CD4-positive, CD25-positive, alpha-beta regulatory T cell (primary cell): ENCODE data around the gene SCP2. TPM values are rescaled to one million over a fixed set of nuclear protein-coding genes. Genes with fewer than 3 reads are reported as not detected.
A peak's percentile ranks its signal among the peaks of the same experiment; 100 is the strongest.

Experiments used
- ATAC-seq, 2 donors: fragments of 150-1000 bp; cut with Tn5 transposase; one replicate each; pipeline ENCODE4 v1.10.0; 2021; ENCODE audit warnings: low read depth in 2 of 2, moderate number of reproducible peaks in 2 of 2, moderate library complexity in 1 of 2
- DNase-seq, 3 donors: peaks; one replicate each; pipeline versions ENCODE4 v3.0.0 to v3.0.0-alpha.2; 2012 to 2022; ENCODE audit warnings: mixed read lengths in 1 of 3
- H3K27ac ChIP-seq: one replicate; pipeline ENCODE4 v1.7.0; 2013; ENCODE audit warnings: mild to moderate bottlenecking, low read length; ENCODE audit not compliant: insufficient read depth, poor library complexity, severe bottlenecking
- H3K27me3 ChIP-seq: one replicate; pipeline ENCODE4 v1.7.0; 2013; ENCODE audit warnings: low read length; ENCODE audit not compliant: control insufficient read depth, insufficient read depth
- H3K36me3 ChIP-seq: one replicate; pipeline ENCODE4 v1.7.0; 2013; ENCODE audit warnings: mild to moderate bottlenecking, low read length, moderate library complexity; ENCODE audit not compliant: control insufficient read depth, insufficient read depth
- H3K4me1 ChIP-seq: 2 replicates; pipeline ENCODE4 v1.7.0; 2013; ENCODE audit warnings: mild to moderate bottlenecking, low read length; ENCODE audit not compliant: insufficient read depth, control insufficient read depth, poor library complexity, severe bottlenecking
- H3K4me3 ChIP-seq: one replicate; pipeline ENCODE4 v1.7.0; 2013; ENCODE audit warnings: low read depth, mild to moderate bottlenecking, low read length, moderate library complexity
- H3K9me3 ChIP-seq, 2 experiments: 1 replicate in 1 of 2; 2 replicates in 1 of 2; pipeline ENCODE4 v1.7.0; 2013; ENCODE audit warnings: low read length in 2 of 2, mild to moderate bottlenecking in 1 of 2, moderate library complexity in 1 of 2; ENCODE audit not compliant: control insufficient read depth in 2 of 2
- H3K27ac Mint-ChIP-seq, 3 donors: one replicate each; pipeline ENCODE4 v1.8.0; 2020 to 2022; ENCODE audit warnings: mild to moderate bottlenecking in 3 of 3, mixed read lengths in 3 of 3, moderate library complexity in 2 of 3
- H3K27me3 Mint-ChIP-seq: one replicate; pipeline ENCODE4 v1.8.0; 2022; ENCODE audit warnings: mild to moderate bottlenecking, mixed read lengths
- H3K36me3 Mint-ChIP-seq: one replicate; pipeline ENCODE4 v1.8.0; 2020; ENCODE audit warnings: mixed read lengths
- H3K4me1 Mint-ChIP-seq, 4 donors: one replicate each; pipeline ENCODE4 v1.8.0; 2020 to 2022; ENCODE audit warnings: mixed read lengths in 4 of 4, mild to moderate bottlenecking in 1 of 4
- H3K4me3 Mint-ChIP-seq, 4 donors: one replicate each; pipeline ENCODE4 v1.8.0; 2020 to 2022; ENCODE audit warnings: mild to moderate bottlenecking in 4 of 4, mixed read lengths in 4 of 4, moderate library complexity in 3 of 4
- H3K9me3 Mint-ChIP-seq, 7 donors: one replicate each; pipeline ENCODE4 v1.8.0; 2020 to 2022; ENCODE audit warnings: mixed read lengths in 7 of 7, mild to moderate bottlenecking in 3 of 7, moderate library complexity in 2 of 7
- polyA plus RNA-seq, 4 donors: library from polyadenylated mRNA; unstranded; fragments of 300-500 nt; fragmentation: Illumina TruSeq; gene quantifications; one replicate each; pipeline ENCODE4 v1.2.3, GENCODE V29; 2021
- total RNA-seq: library from RNA; stranded (reverse); gene quantifications from one replicate; pipeline ENCODE4 v1.2.3, GENCODE V29; 2022

Gene SCP2
- total and polyA plus RNA-seq, 5 donors from 2014 or later: 58.9 to 213 (median 157) TPM

DNA sequence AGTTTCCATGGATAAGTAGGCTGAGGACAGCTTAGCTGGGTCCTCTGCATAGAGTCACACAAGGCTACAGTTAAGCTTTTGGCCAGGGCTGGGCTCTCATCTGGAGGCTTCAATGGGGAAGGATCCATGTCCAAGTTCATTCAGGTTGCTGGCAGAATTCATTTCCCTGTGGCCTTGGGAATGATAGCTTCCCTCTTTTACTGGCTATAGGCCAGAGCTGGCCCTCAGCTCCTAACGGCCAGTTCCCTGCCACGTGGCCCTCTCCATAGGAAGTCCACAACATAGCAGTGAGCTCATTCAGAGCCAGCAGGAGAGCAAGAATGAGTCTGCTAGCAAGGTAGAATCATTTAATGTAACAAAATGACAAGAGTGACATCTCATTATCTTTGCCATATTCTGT, 119.9 kb downstream of the SCP2 start:
- H3K27ac ChIP-seq: no peak overlapping the region
- Mint-ChIP-seq H3K36me3 (peaks cover 32% of the 10 kb centered on the region), H3K9me3 (no peaks in the 10 kb centered on the region), H3K27ac (no peak overlapping the region), H3K4me3 (no peak overlapping the region), H3K4me1 (peaks cover 0 to 9% (median 3%) of the 10 kb centered on the region in 4 donors), H3K27me3 (no peaks in the 10 kb centered on the region)
- H3K4me1 ChIP-seq: no peaks in the 10 kb centered on the region
- H3K36me3 ChIP-seq: peaks cover 48% of the 10 kb centered on the region
- H3K4me3 ChIP-seq: no peak overlapping the region
- no peaks in the 10 kb centered on the region for H3K9me3 ChIP-seq
- no peak for ATAC-seq
- H3K27me3 ChIP-seq: no peaks in the 10 kb centered on the region
- DNase-seq: no peak

DNA sequence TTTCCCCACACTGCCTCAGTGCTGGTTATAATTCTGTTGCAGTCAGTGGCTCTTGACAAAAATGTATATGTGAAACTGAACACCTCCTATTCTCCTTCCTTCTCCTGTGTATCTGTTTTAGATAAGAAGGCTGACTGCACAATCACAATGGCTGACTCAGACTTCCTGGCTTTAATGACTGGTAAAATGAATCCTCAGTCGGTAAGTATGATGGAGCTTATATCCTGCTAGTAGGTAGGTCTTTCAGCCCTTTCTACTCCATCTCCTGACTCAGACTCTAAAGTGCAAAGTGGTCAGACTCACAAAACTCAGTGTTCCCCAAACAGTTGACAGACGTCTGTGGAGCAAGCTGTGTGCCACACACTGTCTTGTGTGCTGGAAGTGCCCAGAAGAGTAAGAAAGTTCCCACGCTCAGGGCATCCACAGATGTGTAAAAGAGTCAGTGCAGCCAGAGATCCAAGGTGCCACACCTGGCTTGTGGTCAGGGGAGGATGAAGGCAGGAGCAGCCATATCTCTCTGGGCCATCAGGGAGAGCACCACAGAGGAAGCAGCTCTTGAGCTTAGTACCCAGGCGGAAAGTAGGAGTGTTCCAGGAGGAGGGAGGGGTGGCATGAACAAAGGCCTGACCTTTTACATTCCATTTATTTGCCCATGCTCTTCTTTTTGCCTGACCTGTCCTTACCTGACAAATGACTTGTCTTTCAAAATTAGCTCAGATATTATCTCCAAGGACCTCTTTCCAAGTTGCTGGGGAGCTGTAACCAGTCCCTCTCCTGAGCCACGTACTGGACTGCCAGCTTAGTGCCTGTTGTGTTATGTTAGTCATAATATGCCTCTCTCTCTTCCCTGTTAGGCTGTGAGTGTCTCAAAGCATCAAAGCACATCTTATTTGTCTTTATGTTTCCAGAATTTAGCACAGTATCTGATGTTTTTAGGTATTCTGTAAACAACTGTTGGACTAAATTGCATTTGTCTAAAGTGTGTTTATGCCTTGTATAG, 121.0 kb downstream of the SCP2 start:
- H3K27ac ChIP-seq: no peak overlapping the region
- H3K9me3 Mint-ChIP-seq: no peaks in the 10 kb centered on the region
- DNase-seq (peak in 1 of 3 donors; percentile 8), ATAC-seq (no peak)
- H3K36me3 Mint-ChIP-seq: peaks cover 37% of the 10 kb centered on the region
- H3K4me1 ChIP-seq: no peaks in the 10 kb centered on the region
- H3K27me3 Mint-ChIP-seq: no peaks in the 10 kb centered on the region
- H3K4me3 ChIP-seq: no peak overlapping the region
- H3K9me3 ChIP-seq: no peaks in the 10 kb centered on the region
- H3K36me3 ChIP-seq: peaks cover 51% of the 10 kb centered on the region
- H3K4me1 Mint-ChIP-seq: peaks cover 0 to 6% (median 2%) of the 10 kb centered on the region in 4 donors
- no peak overlapping the region for H3K4me3 Mint-ChIP-seq
- H3K27ac Mint-ChIP-seq: peak overlapping the region in 2 of 3 donors; percentile 38 to 53
- H3K27me3 ChIP-seq: no peaks in the 10 kb centered on the region

DNA sequence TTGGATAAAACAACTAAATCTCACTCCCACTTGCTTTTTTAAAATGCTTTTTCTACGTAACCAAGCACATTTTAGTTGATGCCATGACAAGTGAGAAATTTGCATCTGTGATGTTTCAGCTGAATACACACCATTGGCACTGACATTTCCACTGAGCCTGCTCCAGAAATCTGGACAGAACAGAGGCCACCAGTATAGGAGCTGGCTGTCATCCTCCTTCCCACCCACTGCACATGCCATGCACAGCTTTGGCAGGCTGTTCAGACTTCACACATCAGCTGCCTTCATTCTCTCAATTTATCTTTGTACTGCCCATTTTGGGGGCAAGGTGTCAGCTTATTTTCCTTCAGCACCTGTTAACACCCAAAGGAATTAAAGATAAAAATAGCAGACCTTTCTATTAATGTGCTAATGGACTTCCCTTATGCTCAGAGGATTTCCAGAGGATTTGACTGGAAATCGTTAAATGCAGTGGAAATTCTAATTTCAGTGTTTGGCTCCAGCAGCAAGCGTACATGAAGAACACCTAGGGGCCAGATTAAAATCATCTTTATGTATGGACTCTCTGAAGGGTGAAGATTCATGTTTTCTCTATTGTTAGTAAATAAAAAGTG, 122.0 kb downstream of the SCP2 start:
- Mint-ChIP-seq H3K36me3 (peaks cover 47% of the 10 kb centered on the region), H3K27me3 (no peaks in the 10 kb centered on the region), H3K27ac (no peak overlapping the region), H3K4me1 (peaks cover 0 to 6% (median 2%) of the 10 kb centered on the region in 4 donors), H3K4me3 (no peak overlapping the region), H3K9me3 (no peaks in the 10 kb centered on the region)
- no peak overlapping the region for H3K4me3 ChIP-seq
- DNase-seq: no peak
- H3K36me3 ChIP-seq: peaks cover 53% of the 10 kb centered on the region
- ATAC-seq: no peak
- no peaks in the 10 kb centered on the region for H3K27me3 ChIP-seq
- H3K27ac ChIP-seq: no peak overlapping the region
- no peaks in the 10 kb centered on the region for H3K4me1 ChIP-seq
- H3K9me3 ChIP-seq: no peaks in the 10 kb centered on the region

DNA sequence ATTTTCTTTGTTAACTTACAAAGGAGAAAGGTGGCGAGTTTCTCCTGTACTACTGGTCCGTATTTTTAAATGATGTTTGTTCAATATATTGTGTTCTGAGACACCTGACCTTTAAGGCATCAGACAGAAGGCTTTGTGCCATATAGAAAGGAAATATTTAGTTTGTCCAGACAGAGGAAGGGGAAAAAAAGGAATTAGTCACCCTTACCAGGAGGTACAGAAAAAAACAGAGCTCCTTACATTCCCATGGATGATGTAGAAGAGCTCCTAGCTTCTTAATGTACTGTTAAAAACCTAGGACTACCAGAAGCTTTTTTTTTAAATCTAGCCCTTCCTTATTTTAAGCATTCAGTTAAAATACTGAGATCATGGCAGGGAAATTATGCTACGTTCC, 122.5 kb downstream of the SCP2 start:
- Histone ChIP-seq H3K36me3 (peaks cover 54% of the 10 kb centered on the region), H3K27ac (no peak overlapping the region), H3K9me3 (no peaks in the 10 kb centered on the region), H3K4me1 (no peaks in the 10 kb centered on the region), H3K27me3 (no peaks in the 10 kb centered on the region), H3K4me3 (no peak overlapping the region)
- peaks cover 0 to 6% (median 2%) of the 10 kb centered on the region in 4 donors for H3K4me1 Mint-ChIP-seq
- ATAC-seq (no peak), DNase-seq (no peak)
- H3K4me3 Mint-ChIP-seq: no peak overlapping the region
- H3K27me3 Mint-ChIP-seq: no peaks in the 10 kb centered on the region
- peaks cover 50% of the 10 kb centered on the region for H3K36me3 Mint-ChIP-seq
- H3K27ac Mint-ChIP-seq: no peak overlapping the region
- no peaks in the 10 kb centered on the region for H3K9me3 Mint-ChIP-seq

DNA sequence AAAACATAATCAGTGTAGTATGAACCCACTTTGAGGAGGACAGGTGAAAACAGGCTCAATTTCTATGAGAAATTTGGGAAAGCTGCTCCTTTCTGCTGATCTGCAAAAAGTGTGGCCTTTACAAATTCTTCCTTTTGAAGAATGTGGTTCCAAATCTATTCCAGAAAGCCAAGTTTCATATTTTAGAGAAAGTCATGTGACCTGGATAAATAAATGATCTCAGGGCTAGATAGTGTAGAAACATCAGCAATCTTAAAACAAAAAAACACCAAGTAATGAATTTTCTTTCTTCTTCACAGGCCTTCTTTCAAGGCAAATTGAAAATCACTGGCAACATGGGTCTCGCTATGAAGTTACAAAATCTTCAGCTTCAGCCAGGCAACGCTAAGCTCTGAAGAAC, 123.2 kb downstream of the SCP2 start:
- peaks cover 54% of the 10 kb centered on the region for H3K36me3 ChIP-seq
- Mint-ChIP-seq H3K36me3 (peaks cover 50% of the 10 kb centered on the region), H3K9me3 (no peaks in the 10 kb centered on the region), H3K4me1 (peaks cover 0 to 6% (median under 1%) of the 10 kb centered on the region in 4 donors), H3K4me3 (no peak overlapping the region), H3K27me3 (no peaks in the 10 kb centered on the region), H3K27ac (no peak overlapping the region)
- H3K9me3 ChIP-seq: no peaks in the 10 kb centered on the region
- ATAC-seq (no peak), DNase-seq (no peak)
- no peaks in the 10 kb centered on the region for H3K4me1 ChIP-seq
- no peaks in the 10 kb centered on the region for H3K27me3 ChIP-seq
- H3K4me3 ChIP-seq: no peak overlapping the region
- H3K27ac ChIP-seq: no peak overlapping the region

DNA sequence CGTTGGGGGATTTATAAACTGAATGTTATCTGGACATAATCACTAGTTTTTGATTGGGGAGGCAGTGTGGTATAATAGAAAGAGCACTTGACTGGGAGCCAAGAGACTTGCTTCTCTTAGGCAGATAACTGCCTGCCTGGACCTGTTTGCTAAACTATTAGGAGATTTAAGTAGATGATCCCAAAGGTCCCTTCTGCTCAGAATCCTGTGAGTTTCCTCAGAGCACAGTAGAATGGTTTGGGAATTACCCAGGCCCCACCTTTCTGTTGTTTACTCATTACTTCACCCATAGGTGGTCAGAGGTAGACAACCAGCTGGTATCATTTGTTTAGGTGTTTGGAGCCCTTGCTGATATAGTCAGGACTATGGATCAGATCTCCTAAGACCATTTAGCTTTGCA, 124.6 kb downstream of the SCP2 start:
- H3K4me1 ChIP-seq: no peaks in the 10 kb centered on the region
- Mint-ChIP-seq H3K9me3 (no peaks in the 10 kb centered on the region), H3K27me3 (no peaks in the 10 kb centered on the region), H3K4me1 (peaks cover 0 to 2% (median 0%) of the 10 kb centered on the region in 4 donors), H3K4me3 (no peak overlapping the region), H3K27ac (no peak overlapping the region), H3K36me3 (peaks cover 53% of the 10 kb centered on the region)
- H3K9me3 ChIP-seq: no peaks in the 10 kb centered on the region
- no peak overlapping the region for H3K4me3 ChIP-seq
- no peaks in the 10 kb centered on the region for H3K27me3 ChIP-seq
- ATAC-seq (no peak), DNase-seq (no peak)
- H3K27ac ChIP-seq: no peak overlapping the region
- peaks cover 51% of the 10 kb centered on the region for H3K36me3 ChIP-seq

DNA sequence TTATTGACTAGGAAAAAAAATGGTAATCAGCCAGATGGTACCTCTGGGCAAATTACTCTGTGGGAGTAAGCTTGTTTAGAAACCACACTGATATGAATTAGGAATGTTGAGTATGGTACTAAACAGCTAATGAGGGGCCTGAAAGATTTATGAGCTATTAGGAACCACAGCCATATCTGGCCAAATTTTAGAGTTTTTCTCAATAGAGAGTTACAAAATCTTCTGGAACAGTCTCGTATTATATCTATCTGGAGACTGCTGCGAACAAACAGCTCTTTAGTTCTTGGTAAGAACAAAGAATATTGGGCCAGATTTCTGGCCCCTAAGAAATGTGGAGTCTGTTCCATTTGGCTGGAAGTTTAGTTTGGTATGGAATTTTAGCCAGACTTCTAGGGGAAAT, 130.1 kb downstream of the SCP2 start:
- Mint-ChIP-seq H3K4me3 (no peak overlapping the region), H3K27me3 (peaks cover 29% of the 10 kb centered on the region), H3K9me3 (peaks cover 0 to 3% (median 0%) of the 10 kb centered on the region in 7 donors), H3K36me3 (peaks cover 28% of the 10 kb centered on the region), H3K4me1 (peaks cover 0 to 2% (median 0%) of the 10 kb centered on the region in 4 donors), H3K27ac (no peak overlapping the region)
- ATAC-seq (no peak), DNase-seq (no peak)
- no peak overlapping the region for H3K27ac ChIP-seq
- H3K9me3 ChIP-seq: no peaks in the 10 kb centered on the region
- no peak overlapping the region for H3K4me3 ChIP-seq
- H3K36me3 ChIP-seq: peaks cover 12% of the 10 kb centered on the region
- H3K27me3 ChIP-seq: peaks cover 14% of the 10 kb centered on the region
- peaks cover 1% of the 10 kb centered on the region for H3K4me1 ChIP-seq
